ENCODE measurements around the gene KLHL40.
A peak's percentile ranks its signal among the peaks of the same experiment; 100 is the strongest.

Gene KLHL40

GRCh38 chr3:42691816-42692666 lies 6.7 kb downstream of the KLHL40 start:
- DNase-seq: no peak

GRCh38 chr3:42692667-42693529 lies 7.6 kb downstream of the KLHL40 start:
- DNase-seq: no peak

- no peak for DNase-seq
Observed at GRCh38 chr3:42693530-42693930, 8.2 kb downstream of the KLHL40 start.

GRCh38 chr3:42694366-42694765 lies 9.0 kb downstream of the KLHL40 start:
- DNase-seq: no peak

- DNase-seq: no peak
Observed at GRCh38 chr3:42696356-42697288, 11.3 kb downstream of the KLHL40 start.

- DNase-seq: no peak
Observed at GRCh38 chr3:42697289-42698051, 12.1 kb downstream of the KLHL40 start.

GRCh38 chr3:42698216-42698910 lies 13.0 kb downstream of the KLHL40 start:
- DNase-seq: no peak

GRCh38 chr3:42698911-42699230 lies 13.5 kb downstream of the KLHL40 start:
- no peak for DNase-seq

GRCh38 chr3:42699511-42699971 lies 14.2 kb downstream of the KLHL40 start:
- no peak for DNase-seq

GRCh38 chr3:42700366-42701288 lies 15.3 kb downstream of the KLHL40 start:
- no peak for DNase-seq

- peak in 3 of 4 experiments; percentile 11 to 45 (median 15) for DNase-seq
Observed at GRCh38 chr3:42701371-42702065, 16.2 kb downstream of the KLHL40 start.

GRCh38 chr3:42702066-42702951 lies 17.0 kb downstream of the KLHL40 start, which contains the start of gene HHATL:
HHATL (minus strand) TSS chr3:42702798; CDS start chr3:42700826, 1,972 bp downstream.
- DNase-seq: no peak

- no peak for DNase-seq
Observed at GRCh38 chr3:42702982-42703694, 17.8 kb downstream of the KLHL40 start.

GRCh38 chr3:42703695-42704025 lies 18.3 kb downstream of the KLHL40 start:
- DNase-seq: no peak

GRCh38 chr3:42704136-42704841 lies 19.0 kb downstream of the KLHL40 start:
- no peak for DNase-seq

- no peak for DNase-seq
Observed at GRCh38 chr3:42705058-42705767, 19.9 kb downstream of the KLHL40 start.
